ENCODE measurements around the gene CCP110. TPM values are rescaled to one million over a fixed set of nuclear protein-coding genes. Genes with fewer than 3 reads are reported as not detected.

Gene CCP110
- total RNA-seq, 1 donor from 2014 or later = 14.7 TPM

DNA sequence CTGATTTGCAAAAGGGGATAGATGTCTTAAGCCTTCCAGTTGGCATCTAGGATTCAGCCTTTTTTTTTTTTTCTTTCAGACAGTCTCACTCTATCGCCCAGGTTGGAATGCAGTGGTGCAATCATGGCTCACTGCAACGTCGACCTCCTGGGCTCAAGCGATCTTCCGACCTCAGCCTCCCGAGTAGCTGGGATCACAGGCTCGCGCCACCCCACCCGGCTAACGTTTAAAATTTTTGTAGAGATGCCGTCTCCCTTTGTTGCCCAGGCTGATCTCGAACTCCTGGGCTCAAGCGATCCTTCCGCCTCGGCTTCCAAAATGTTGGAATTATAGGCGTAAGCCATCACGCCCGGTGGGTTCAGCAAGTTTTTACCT, 571 bp upstream of the CCP110 start:
- H3K9me3 Mint-ChIP-seq (ENCODE audit: unreplicated experiment) = no peaks in the 10 kb centered on the region
- no peak for TF ChIP-seq EZH2 (IDR thresholded peaks at IDR 0.05; ENCODE audit: insufficient read depth, low read length)
- TF ChIP-seq, protein P1, sequence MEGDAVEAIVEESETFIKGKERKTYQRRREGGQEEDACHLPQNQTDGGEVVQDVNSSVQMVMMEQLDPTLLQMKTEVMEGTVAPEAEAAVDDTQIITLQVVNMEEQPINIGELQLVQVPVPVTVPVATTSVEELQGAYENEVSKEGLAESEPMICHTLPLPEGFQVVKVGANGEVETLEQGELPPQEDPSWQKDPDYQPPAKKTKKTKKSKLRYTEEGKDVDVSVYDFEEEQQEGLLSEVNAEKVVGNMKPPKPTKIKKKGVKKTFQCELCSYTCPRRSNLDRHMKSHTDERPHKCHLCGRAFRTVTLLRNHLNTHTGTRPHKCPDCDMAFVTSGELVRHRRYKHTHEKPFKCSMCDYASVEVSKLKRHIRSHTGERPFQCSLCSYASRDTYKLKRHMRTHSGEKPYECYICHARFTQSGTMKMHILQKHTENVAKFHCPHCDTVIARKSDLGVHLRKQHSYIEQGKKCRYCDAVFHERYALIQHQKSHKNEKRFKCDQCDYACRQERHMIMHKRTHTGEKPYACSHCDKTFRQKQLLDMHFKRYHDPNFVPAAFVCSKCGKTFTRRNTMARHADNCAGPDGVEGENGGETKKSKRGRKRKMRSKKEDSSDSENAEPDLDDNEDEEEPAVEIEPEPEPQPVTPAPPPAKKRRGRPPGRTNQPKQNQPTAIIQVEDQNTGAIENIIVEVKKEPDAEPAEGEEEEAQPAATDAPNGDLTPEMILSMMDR (IDR thresholded peaks at IDR 0.05; ENCODE audit: insufficient read depth, low read depth, low read length) = no peak
- Histone ChIP-seq H3K9ac (ENCODE audit: low read length) (no peak overlapping the region), H3K4me2 (ENCODE audit: low read length) (no peak overlapping the region), H3K27ac (ENCODE audit: low read depth, low read length) (no peak overlapping the region), H3K79me2 (ENCODE audit: insufficient read depth, low read length) (peaks cover 30% of the 10 kb centered on the region), H3K9me3 (ENCODE audit: insufficient read depth, low read depth, low read length) (no peaks in the 10 kb centered on the region), H3K4me3 (ENCODE audit: insufficient read depth, low read depth, low read length) (no peak overlapping the region), H4K20me1 (ENCODE audit: insufficient read depth, low read length) (peaks cover 25% of the 10 kb centered on the region), H3K27me3 (ENCODE audit: insufficient read depth, low read length) (no peaks in the 10 kb centered on the region), H3K36me3 (ENCODE audit: insufficient read depth, low read length) (no peaks in the 10 kb centered on the region), H2AFZ (ENCODE audit: low read depth, low read length) (no peak overlapping the region), H3K4me1 (ENCODE audit: insufficient read depth, low read length) (peaks cover 6% of the 10 kb centered on the region)
- peaks cover 12% of the 10 kb centered on the region for H3K4me1 Mint-ChIP-seq (ENCODE audit: low read depth, unreplicated experiment)
- H3K36me3 Mint-ChIP-seq (ENCODE audit: low read depth, unreplicated experiment) = peaks cover under 1% of the 10 kb centered on the region
- H3K27ac Mint-ChIP-seq (ENCODE audit: unreplicated experiment) = no peak overlapping the region
- H3K27me3 Mint-ChIP-seq (ENCODE audit: low read depth, unreplicated experiment) = no peaks in the 10 kb centered on the region
- DNase-seq (ENCODE audit: low read depth) (no peak), FAIRE-seq (no peak)
- peak overlapping the region; percentile 66 for H3K4me3 Mint-ChIP-seq (ENCODE audit: unreplicated experiment)

DNA sequence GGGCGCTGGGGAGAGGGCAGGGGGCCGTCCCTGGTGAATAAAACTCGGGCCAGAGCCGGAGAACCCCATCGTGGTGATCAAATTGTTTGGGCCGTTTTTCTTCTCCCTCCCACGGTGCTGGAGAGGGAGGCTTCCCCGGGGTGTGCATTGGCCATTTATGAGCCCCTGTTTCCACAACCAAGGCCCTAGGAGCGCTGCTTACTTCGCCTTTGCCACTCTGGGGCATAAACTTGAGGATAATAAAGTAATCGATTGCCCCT, 544 bp downstream of the CCP110 start:
- FAIRE-seq (no peak), DNase-seq (ENCODE audit: low read depth) (no peak)
- no peak for TF ChIP-seq EZH2 (IDR thresholded peaks at IDR 0.05; ENCODE audit: insufficient read depth, low read length)
- TF ChIP-seq, protein P1 (IDR thresholded peaks at IDR 0.05; ENCODE audit: insufficient read depth, low read depth, low read length) = no peak
- Histone ChIP-seq H3K9me3 (ENCODE audit: insufficient read depth, low read depth, low read length) (no peaks in the 10 kb centered on the region), H3K79me2 (ENCODE audit: insufficient read depth, low read length) (peaks cover 30% of the 10 kb centered on the region), H3K27me3 (ENCODE audit: insufficient read depth, low read length) (no peaks in the 10 kb centered on the region), H4K20me1 (ENCODE audit: insufficient read depth, low read length) (peaks cover 16% of the 10 kb centered on the region), H3K36me3 (ENCODE audit: insufficient read depth, low read length) (no peaks in the 10 kb centered on the region), H3K27ac (ENCODE audit: low read depth, low read length) (peak overlapping the region; percentile 67), H3K4me1 (ENCODE audit: insufficient read depth, low read length) (peaks cover 6% of the 10 kb centered on the region), H3K4me2 (ENCODE audit: low read length) (peak overlapping the region; percentile 92), H3K9ac (ENCODE audit: low read length) (peak overlapping the region; percentile 86), H2AFZ (ENCODE audit: low read depth, low read length) (peak overlapping the region; percentile 94), H3K4me3 (ENCODE audit: insufficient read depth, low read depth, low read length) (peak overlapping the region; percentile 90)
- Mint-ChIP-seq H3K27me3 (ENCODE audit: low read depth, unreplicated experiment) (no peaks in the 10 kb centered on the region), H3K9me3 (ENCODE audit: unreplicated experiment) (no peaks in the 10 kb centered on the region), H3K4me3 (ENCODE audit: unreplicated experiment) (peak overlapping the region; percentile 100), H3K4me1 (ENCODE audit: low read depth, unreplicated experiment) (peaks cover 7% of the 10 kb centered on the region), H3K27ac (ENCODE audit: unreplicated experiment) (no peak overlapping the region), H3K36me3 (ENCODE audit: low read depth, unreplicated experiment) (peaks cover 3% of the 10 kb centered on the region)

DNA sequence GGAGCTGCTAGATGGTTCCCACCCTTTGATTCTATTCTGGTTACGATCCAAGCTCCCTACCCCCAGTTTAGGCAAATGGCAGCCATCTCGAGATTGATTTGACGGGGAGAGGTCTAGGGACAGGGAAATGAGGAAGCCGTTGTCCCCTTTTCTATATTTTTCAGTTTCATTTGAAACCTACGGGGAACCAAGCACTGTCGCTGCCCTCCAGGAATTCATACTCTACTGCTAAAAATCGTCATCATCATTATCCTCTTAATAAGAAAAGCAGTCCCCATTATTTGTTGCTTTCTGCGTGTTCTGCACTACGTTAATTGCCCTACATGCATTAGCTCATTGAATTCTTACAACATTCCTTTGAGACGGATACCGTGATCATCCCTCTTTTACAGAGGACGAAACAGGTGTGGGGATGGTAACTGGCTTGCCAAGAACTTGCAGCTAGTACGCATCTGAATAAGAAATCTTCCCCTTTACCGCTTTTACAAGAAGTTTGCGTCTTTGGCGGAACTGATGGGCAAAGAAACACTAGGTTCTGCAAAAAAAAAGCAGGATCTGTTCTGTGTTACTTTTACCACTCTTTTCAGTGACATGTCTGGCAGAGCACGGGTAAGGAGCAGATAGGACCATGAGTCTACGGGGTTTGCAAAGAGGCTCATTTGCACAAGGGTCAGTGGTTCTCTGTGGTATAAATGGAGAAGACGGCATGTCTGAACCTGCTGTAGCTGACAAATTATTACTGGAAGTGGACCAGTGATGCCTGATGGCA, 1.1 kb downstream of the CCP110 start:
- no peaks in the 10 kb centered on the region for H3K9me3 Mint-ChIP-seq (ENCODE audit: unreplicated experiment)
- Histone ChIP-seq H4K20me1 (ENCODE audit: insufficient read depth, low read length) (peaks cover 13% of the 10 kb centered on the region), H3K27me3 (ENCODE audit: insufficient read depth, low read length) (no peaks in the 10 kb centered on the region), H3K79me2 (ENCODE audit: insufficient read depth, low read length) (peaks cover 30% of the 10 kb centered on the region), H3K36me3 (ENCODE audit: insufficient read depth, low read length) (no peaks in the 10 kb centered on the region), H2AFZ (ENCODE audit: low read depth, low read length) (peak overlapping the region; percentile 94), H3K9ac (ENCODE audit: low read length) (peak overlapping the region; percentile 86), H3K4me2 (ENCODE audit: low read length) (peak overlapping the region; percentile 92), H3K4me3 (ENCODE audit: insufficient read depth, low read depth, low read length) (peak overlapping the region; percentile 90), H3K27ac (ENCODE audit: low read depth, low read length) (no peak overlapping the region), H3K4me1 (ENCODE audit: insufficient read depth, low read length) (peaks cover 6% of the 10 kb centered on the region), H3K9me3 (ENCODE audit: insufficient read depth, low read depth, low read length) (no peaks in the 10 kb centered on the region)
- peaks cover 7% of the 10 kb centered on the region for H3K4me1 Mint-ChIP-seq (ENCODE audit: low read depth, unreplicated experiment)
- H3K36me3 Mint-ChIP-seq (ENCODE audit: low read depth, unreplicated experiment) = peaks cover 6% of the 10 kb centered on the region
- H3K27ac Mint-ChIP-seq (ENCODE audit: unreplicated experiment) = no peak overlapping the region
- peak overlapping the region; percentile 100 for H3K4me3 Mint-ChIP-seq (ENCODE audit: unreplicated experiment)
- FAIRE-seq = no peak
- no peaks in the 10 kb centered on the region for H3K27me3 Mint-ChIP-seq (ENCODE audit: low read depth, unreplicated experiment)
- no peak for TF ChIP-seq EZH2 (IDR thresholded peaks at IDR 0.05; ENCODE audit: insufficient read depth, low read length)
- TF ChIP-seq, protein P1 (IDR thresholded peaks at IDR 0.05; ENCODE audit: insufficient read depth, low read depth, low read length) = no peak
- no peak for DNase-seq (ENCODE audit: low read depth)
